K562 (cell line): ENCODE results near the gene TSEN34. TPM values are rescaled to one million over a fixed set of nuclear protein-coding genes. Genes with fewer than 3 reads are reported as not detected.
A peak's percentile ranks its signal among the peaks of the same experiment; 100 is the strongest.

Experiments used
- BCL6 ChIP-seq: fragments of 250-450 bp; sonication (Bioruptor Pico); IDR thresholded peaks from 2 replicates; pipeline ENCODE4 v1.4.0; 2020
- BMI1 ChIP-seq: fragments of 150-350 bp; IDR thresholded peaks from 2 replicates; pipeline ENCODE4 v1.6.1; 2014; ENCODE audit warnings: low read length
- CREM ChIP-seq: IDR thresholded peaks from 2 replicates; pipeline ENCODE4 v1.6.1; 2014; ENCODE audit warnings: antibody characterized with exemption, low read depth
- ELF1 ChIP-seq: fragments of 200-800 bp; sonication (Bioruptor generic); IDR thresholded peaks from 2 replicates; pipeline ENCODE4 v1.6.1; 2016; ENCODE audit warnings: missing genetic modification characterization, missing compliant biosample characterization
- ETV5 ChIP-seq: sonication (generic); formaldehyde crosslinking; IDR thresholded peaks from 2 replicates; pipeline ENCODE4 v1.4.0; 2020; ENCODE audit warnings: low read depth, mild to moderate bottlenecking, missing genetic modification reagents
- GABPA ChIP-seq: fragments of 200-800 bp; sonication (Bioruptor generic); conservative IDR thresholded peaks from 2 replicates; pipeline ENCODE4 v1.6.1; 2016; ENCODE audit warnings: low read depth, missing genetic modification characterization, missing compliant biosample characterization
- GATAD2A ChIP-seq: fragments of 450-650 bp; IDR thresholded peaks from 2 replicates; pipeline ENCODE4 v1.6.1; 2017
- GTF3C2 ChIP-seq: IDR thresholded peaks from 3 replicates; pipeline ENCODE4 v1.6.1; 2011; ENCODE audit warnings: borderline replicate concordance, mild to moderate bottlenecking, moderate library complexity; ENCODE audit not compliant: insufficient read length; ENCODE audit errors: extremely low read depth
- HDGF ChIP-seq: fragments of 450-650 bp; IDR thresholded peaks from 2 replicates; pipeline ENCODE4 v1.6.1; 2016
- HNRNPK ChIP-seq: fragments of 200-400 bp; formaldehyde crosslinking; IDR thresholded peaks from one replicate; pipeline ENCODE4 v1.6.1; 2018; ENCODE audit warnings: mild to moderate bottlenecking, low read depth, low read length; ENCODE audit not compliant: poor library complexity, severe bottlenecking
- HNRNPL ChIP-seq: fragments of 200-400 bp; formaldehyde crosslinking; IDR thresholded peaks from 2 replicates; pipeline ENCODE4 v1.6.1; 2017; ENCODE audit warnings: low read depth, mild to moderate bottlenecking, low read length
- KLF1 ChIP-seq: fragments of 450-650 bp; IDR thresholded peaks from 2 replicates; pipeline ENCODE4 v1.6.1; 2016; ENCODE audit warnings: missing genetic modification characterization, missing compliant biosample characterization
- KLF13 ChIP-seq: fragments of 450-650 bp; IDR thresholded peaks from 2 replicates; pipeline ENCODE4 v1.6.1; 2016; ENCODE audit warnings: missing genetic modification characterization, low read depth, mild to moderate bottlenecking, missing compliant biosample characterization, moderate library complexity, borderline replicate concordance
- MEF2A ChIP-seq: IDR thresholded peaks from 2 replicates; pipeline ENCODE4 v1.6.1; 2011; ENCODE audit warnings: low read depth, mild to moderate bottlenecking, low read length, moderate library complexity; ENCODE audit not compliant: control insufficient read depth
- MNT ChIP-seq, 2 experiments: fragments of 450-650 bp; conservative IDR thresholded peaks; 2 replicates each; pipeline ENCODE4 v1.6.1; 2017; ENCODE audit warnings: mild to moderate bottlenecking in 2 of 2, moderate library complexity in 2 of 2
- POLR2G ChIP-seq: fragments of 200-400 bp; formaldehyde crosslinking; IDR thresholded peaks from 2 replicates; pipeline ENCODE4 v1.6.1; 2017; ENCODE audit warnings: low read depth, mild to moderate bottlenecking, antibody characterized with exemption, low read length, moderate library complexity
- POLR2H ChIP-seq: IDR thresholded peaks from 2 replicates; pipeline ENCODE4 v1.6.1; 2016; ENCODE audit warnings: missing genetic modification characterization, low read depth, mild to moderate bottlenecking, control low read depth, missing compliant biosample characterization, moderate library complexity
- RBFOX2 ChIP-seq: fragments of 200-400 bp; formaldehyde crosslinking; IDR thresholded peaks from 2 replicates; pipeline ENCODE4 v1.6.1; 2017; ENCODE audit warnings: low read depth, mild to moderate bottlenecking, low read length, moderate library complexity
- SAP30 ChIP-seq: fragments of 200-600 bp; sonication (generic); IDR thresholded peaks from 2 replicates; pipeline ENCODE4 v1.6.1; 2012; ENCODE audit warnings: borderline replicate concordance, low read depth, mild to moderate bottlenecking, moderate library complexity, low read length, control low read depth, inconsistent platforms; ENCODE audit not compliant: insufficient read depth, poor library complexity, severe bottlenecking
- SIRT6 ChIP-seq: IDR thresholded peaks from one replicate; pipeline ENCODE4 v1.6.1; 2012; ENCODE audit warnings: low read depth, mild to moderate bottlenecking, control low read depth, inconsistent platforms, low read length, moderate library complexity
- SP1 ChIP-seq: sonication (generic); formaldehyde crosslinking; IDR thresholded peaks from 2 replicates; pipeline ENCODE4 v1.8.1; 2022; ENCODE audit warnings: mild to moderate bottlenecking, missing genetic modification reagents
- VEZF1 ChIP-seq: fragments of 200-800 bp; sonication (Bioruptor generic); IDR thresholded peaks from 2 replicates; pipeline ENCODE4 v1.6.1; 2017; ENCODE audit warnings: missing genetic modification characterization, missing compliant biosample characterization
- XRCC5 ChIP-seq: fragments of 200-400 bp; formaldehyde crosslinking; IDR thresholded peaks from 2 replicates; pipeline ENCODE4 v1.6.1; 2017; ENCODE audit warnings: low read depth, mild to moderate bottlenecking, low read length
- ZNF143 ChIP-seq: sonication (generic); formaldehyde crosslinking; IDR thresholded peaks from 2 replicates; pipeline ENCODE4 v1.9.0; 2022; ENCODE audit warnings: mild to moderate bottlenecking, missing genetic modification reagents
- polyA plus RNA-seq, 8 experiments: library from polyadenylated mRNA; depleted of rRNA in 4 of 8; stranded (reverse) in 5 of 8; unstranded in 3 of 8; fragments of >200 nt; fragmentation: Nextera tagmentation in 2 of 8; fragmentation: Illumina TruSeq in 1 of 8; extraction: Ambion mirVana in 2 of 8; extraction: Trizol in 1 of 8; gene quantifications; 2 replicates each; pipeline versions ENCODE4 v1.2.1 to v1.2.3, GENCODE V29; 2011 to 2014; ENCODE audit warnings: inconsistent platforms in 1 of 8, missing spikeins in 1 of 8
- total RNA-seq, 7 experiments: library from RNA; depleted of rRNA in 6 of 7; stranded (reverse); fragments of >200 nt in 6 of 7; fragmentation: Illumina TruSeq in 2 of 7; extraction: Trizol in 2 of 7; gene quantifications; 2 replicates each; pipeline versions ENCODE4 v1.2.1 to v1.2.3, GENCODE V29; 2011 to 2021; ENCODE audit warnings: low replicate concordance in 1 of 7

Gene TSEN34
- total and polyA plus RNA-seq, 9 of the 15 experiments (the other 6 are each of a cell fraction or from before 2014, with no cell fraction given) = 3.1 to 57.6 (median 29.5) TPM

DNA sequence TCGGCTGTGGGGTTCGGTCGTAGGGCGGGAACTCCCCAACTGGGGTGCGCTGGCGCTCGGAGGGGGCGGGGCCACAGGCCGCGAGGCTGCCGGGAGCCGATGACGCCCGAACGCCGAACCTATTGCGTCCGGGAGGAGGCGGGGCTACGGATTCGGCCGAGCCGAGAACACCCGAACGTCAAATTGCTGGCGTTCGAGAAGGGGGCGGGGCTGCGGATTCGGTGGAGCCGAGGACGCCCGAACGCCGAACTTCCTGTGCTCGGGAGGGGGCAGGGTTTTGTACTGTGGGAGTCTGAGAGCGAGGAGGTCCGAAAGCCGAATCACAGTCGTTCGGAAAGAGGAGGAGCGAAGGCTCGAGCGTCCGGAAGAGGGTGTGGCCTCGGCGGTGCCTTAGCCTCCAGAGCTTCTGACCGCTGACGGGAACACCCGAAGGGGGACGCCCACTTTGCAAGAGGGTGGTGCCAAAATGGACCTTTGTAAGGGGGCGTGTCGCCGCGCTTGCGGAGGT lies 551 bp upstream of the TSEN34 start (continued):
- TF ChIP-seq VEZF1 (CRISPR knock-in tag) (0 out of 2 replicates have a peak, but pooled peaks have one; percentile 29), KLF13 (tag) (peak; percentile 98; the same call in 1 of the 2 replicates), ZNF143 (CRISPR knock-in tag) (peak; percentile 69), SAP30 (peak; percentile 70), POLR2H (tag) (peak; percentile 8; the same call in 1 of the 2 replicates), RBFOX2 (peak; percentile 61), ELF1 (tag) (peak; percentile 50; the same call in 1 of the 2 replicates), KLF1 (tag) (no peak), XRCC5 (no peak), MEF2A (no peak), GATAD2A (peak; percentile 90), POLR2G (peak; percentile 79), MNT (conservative IDR thresholded peaks at IDR 0.05) (peak in 1 of 2 experiments; percentile 7; a peak in 1 of 4 replicates), ETV5 (0 out of 2 replicates have a peak, but pooled peaks have one; percentile 54), HNRNPK (no peak), SIRT6 (no peak), HNRNPL (no peak), BCL6 (CRISPR knock-in tag) (no peak), HDGF (0 out of 2 replicates have a peak, but pooled peaks have one; percentile 19), GTF3C2 (no peak), SP1 (peak; percentile 88), GABPA (tag) (peak; percentile 57), BMI1 (no peak), CREM (peak; percentile 67)
